Lower lobe of right lung (tissue), 2 donors: ENCODE results near the gene COX14. TPM values are rescaled to one million over a fixed set of nuclear protein-coding genes. Genes with fewer than 3 reads are reported as not detected.

Experiments used
- ATAC-seq, 2 donors: fragments of 200-7000 bp; cut with Tn5 transposase; one replicate each; pipeline ENCODE4 v1.9.1; 2020 to 2022; ENCODE audit warnings: mild to moderate bottlenecking in 2 of 2, moderate library complexity in 2 of 2
- DNase-seq: peaks from one replicate; pipeline ENCODE4 v3.0.0-alpha.2; 2020
- H3K27ac ChIP-seq: fragments of 200-600 bp; one replicate; pipeline ENCODE4 v1.8.0; 2022
- H3K27me3 ChIP-seq: fragments of 200-600 bp; one replicate; pipeline ENCODE4 v1.8.0; 2022; ENCODE audit warnings: low read depth
- H3K36me3 ChIP-seq: fragments of 200-600 bp; one replicate; pipeline ENCODE4 v1.8.0; 2022; ENCODE audit warnings: mild to moderate bottlenecking
- H3K4me1 ChIP-seq: fragments of 200-600 bp; one replicate; pipeline ENCODE4 v1.8.0; 2022
- H3K4me3 ChIP-seq: fragments of 200-600 bp; one replicate; pipeline ENCODE4 v1.8.0; 2022; ENCODE audit warnings: mild to moderate bottlenecking
- H3K9me3 ChIP-seq: fragments of 200-600 bp; one replicate; pipeline ENCODE4 v1.8.0; 2022
- intact Hi-C: fragments of 100-400 bp; cut with DNase I; formaldehyde crosslinking; loops from one replicate; pipeline ENCODE4 v1.11.0; 2022
- long read RNA-seq: library from polyadenylated mRNA; unstranded; transcript quantifications from one replicate; pipeline ENCODE4 v2.0.0, GENCODE V29; 2021
- total RNA-seq: library from RNA; stranded (reverse); fragmentation: NEBNext Ultra II Directional; extraction: Animal tissue kit (Norgen Biotek cat#: 25700); gene quantifications from one replicate; pipeline ENCODE4 v1.2.1, GENCODE V29; 2021
- TF ChIP-seq, protein P1 (sequence below): fragments of 200-600 bp; IDR thresholded peaks from one replicate; pipeline ENCODE4 v1.8.0; 2022; ENCODE audit warnings: antibody characterized with exemption, mild to moderate bottlenecking
- donor health status: DM: no; HTN: yes; CAD: no; lungs with severe emphysema.

The COX14 gene
- 68.0 TPM for total RNA-seq
- long read RNA-seq, transcript COX14-203 (2 exons, 739 nt), result major isoform, 25 of 26 reads
- long read RNA-seq, partial matches to known transcripts, result 0 of 26 reads
- long read RNA-seq, other reads (novel, unspliced or antisense), result 1 of 26 reads

DNA sequence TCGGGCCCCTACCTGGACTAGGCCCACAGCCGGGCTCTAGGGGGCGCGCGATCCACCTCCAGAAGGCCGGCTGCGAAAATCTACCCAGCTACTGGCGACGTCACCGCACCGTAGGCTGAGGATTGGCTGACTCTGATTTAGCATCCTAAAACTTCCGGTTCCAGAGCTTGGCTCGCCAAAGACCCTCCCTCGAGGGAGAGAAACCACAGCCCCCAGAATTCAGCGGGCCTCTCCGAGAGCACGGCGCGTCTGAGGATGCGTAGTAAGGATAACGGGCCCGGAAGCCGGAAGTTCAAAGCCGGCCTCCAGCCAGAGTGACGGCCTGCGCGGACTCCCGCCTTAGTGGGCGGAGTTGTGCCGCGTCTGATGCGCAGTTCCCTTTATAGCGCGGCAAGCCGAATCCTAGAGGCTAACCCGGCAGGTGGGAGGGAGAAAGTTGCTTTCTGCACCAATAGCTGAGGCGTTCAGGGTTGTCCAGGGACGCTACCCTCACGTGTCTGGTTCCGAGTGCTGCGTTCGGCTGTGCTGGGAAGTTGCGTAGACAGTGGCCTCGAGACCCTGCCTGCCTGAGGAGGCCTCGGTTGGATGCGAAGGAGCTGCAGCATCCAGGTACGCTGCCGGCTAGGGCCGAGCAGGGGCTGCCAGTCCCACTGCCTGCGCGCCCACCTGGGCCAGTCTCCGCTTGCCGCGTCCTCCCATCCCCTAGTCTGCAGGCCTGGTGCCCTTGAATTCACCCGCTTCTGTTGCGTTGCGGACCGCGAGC lies at the start of gene COX14:
Gene COX14, plus strand, starts transcription at position 544 of the 763 bp plus-strand sequence. CDS start 7,808 bp downstream, outside the sequence.
- intact Hi-C loops, result no loop called here

DNA sequence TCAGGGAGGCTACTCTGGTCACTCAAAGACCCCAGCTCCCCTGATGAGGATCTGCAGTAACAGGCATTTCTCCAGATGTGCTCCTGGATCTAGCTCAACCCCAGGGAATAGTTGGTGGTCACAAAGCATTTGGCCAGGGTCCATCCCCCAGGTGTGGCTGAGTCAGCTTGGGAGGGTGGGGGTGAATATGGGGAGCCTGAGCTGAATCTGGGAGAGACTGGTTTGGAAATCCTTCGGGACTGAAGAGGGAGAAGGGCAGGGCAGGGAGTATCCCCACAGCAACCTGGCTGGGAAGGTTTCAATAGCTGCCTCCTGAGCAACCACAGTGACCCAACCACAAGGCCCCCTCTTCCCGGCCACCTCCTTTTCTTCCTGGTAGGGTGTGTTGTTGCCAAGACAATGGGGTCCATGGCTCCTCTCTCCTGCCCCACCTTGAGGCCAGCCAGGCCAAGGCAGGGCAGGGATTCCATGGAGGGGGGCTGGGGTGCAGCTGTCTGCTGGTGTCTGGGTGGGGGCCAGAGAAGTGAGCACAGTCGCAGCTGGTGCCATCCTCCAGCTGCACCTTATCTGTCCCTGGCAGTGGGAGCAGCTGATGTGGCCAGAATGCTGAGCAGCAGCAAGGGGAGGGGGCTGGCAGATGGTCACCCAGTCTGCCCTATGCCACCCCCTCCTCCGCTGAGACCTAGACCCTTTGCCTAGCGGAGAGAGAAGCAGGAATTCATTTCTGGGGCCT lies 49.1 kb upstream of the COX14 start:
- no peaks in the 10 kb centered on the region for H3K4me1 ChIP-seq
- peaks cover 10% of the 10 kb centered on the region for H3K27me3 ChIP-seq
- H3K36me3 ChIP-seq, result no peaks in the 10 kb centered on the region
- no peaks in the 10 kb centered on the region for H3K9me3 ChIP-seq
- no peak overlapping the region for H3K27ac ChIP-seq
- intact Hi-C loops, result no loop called here
- DNase-seq (peak; percentile 38), ATAC-seq (no peak)
- no peak overlapping the region for H3K4me3 ChIP-seq
- TF ChIP-seq, protein P1, sequence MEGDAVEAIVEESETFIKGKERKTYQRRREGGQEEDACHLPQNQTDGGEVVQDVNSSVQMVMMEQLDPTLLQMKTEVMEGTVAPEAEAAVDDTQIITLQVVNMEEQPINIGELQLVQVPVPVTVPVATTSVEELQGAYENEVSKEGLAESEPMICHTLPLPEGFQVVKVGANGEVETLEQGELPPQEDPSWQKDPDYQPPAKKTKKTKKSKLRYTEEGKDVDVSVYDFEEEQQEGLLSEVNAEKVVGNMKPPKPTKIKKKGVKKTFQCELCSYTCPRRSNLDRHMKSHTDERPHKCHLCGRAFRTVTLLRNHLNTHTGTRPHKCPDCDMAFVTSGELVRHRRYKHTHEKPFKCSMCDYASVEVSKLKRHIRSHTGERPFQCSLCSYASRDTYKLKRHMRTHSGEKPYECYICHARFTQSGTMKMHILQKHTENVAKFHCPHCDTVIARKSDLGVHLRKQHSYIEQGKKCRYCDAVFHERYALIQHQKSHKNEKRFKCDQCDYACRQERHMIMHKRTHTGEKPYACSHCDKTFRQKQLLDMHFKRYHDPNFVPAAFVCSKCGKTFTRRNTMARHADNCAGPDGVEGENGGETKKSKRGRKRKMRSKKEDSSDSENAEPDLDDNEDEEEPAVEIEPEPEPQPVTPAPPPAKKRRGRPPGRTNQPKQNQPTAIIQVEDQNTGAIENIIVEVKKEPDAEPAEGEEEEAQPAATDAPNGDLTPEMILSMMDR, result no peak

More for the DNA sequence above, at the start of gene COX14:
- peak within 1 kb of the TSS; percentile 97 for H3K27ac ChIP-seq
- H3K4me1 ChIP-seq, result peaks cover 52% of the 10 kb centered on the region
- peaks cover 25% of the 10 kb centered on the region for H3K36me3 ChIP-seq
- TF ChIP-seq, protein P1, result peak; percentile 83
- H3K9me3 ChIP-seq, result no peaks in the 10 kb centered on the region
- ATAC-seq (peak; percentile 93 to 96), DNase-seq (peak; percentile 99)
- H3K4me3 ChIP-seq, result peak within 1 kb of the TSS; percentile 78
- H3K27me3 ChIP-seq, result no peaks in the 10 kb centered on the region

DNA sequence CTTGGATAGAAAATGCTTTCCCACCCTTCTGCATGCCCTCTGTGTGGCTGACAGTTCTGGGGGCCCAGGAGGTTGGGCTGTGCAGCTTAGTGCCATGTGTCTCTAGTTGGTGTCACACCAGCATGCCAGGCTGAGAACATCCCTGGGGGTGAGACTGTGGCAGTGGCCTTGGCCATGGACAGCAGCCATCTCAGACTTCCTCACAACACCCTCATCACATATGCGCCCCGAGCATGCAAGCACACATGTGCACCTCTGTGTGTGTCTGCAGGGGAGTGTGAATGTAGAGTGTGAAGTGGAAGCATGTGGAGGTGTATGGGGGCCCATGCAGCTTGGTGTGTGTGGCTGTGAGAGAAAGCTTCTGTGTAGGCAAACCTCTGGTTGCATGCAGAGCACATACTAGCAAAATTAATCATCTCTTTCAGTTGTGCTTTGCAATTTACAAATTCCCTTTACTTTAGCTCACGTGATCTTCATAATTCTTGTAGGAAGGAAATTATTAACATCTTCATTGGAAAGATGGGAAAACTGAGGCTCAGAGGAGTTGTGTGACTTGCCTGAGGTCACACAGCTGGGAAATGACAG lies 46.2 kb upstream of the COX14 start:
- DNase-seq (no peak), ATAC-seq (no peak)
- Histone ChIP-seq H3K4me1 (peaks cover 4% of the 10 kb centered on the region), H3K27me3 (peaks cover 3% of the 10 kb centered on the region), H3K36me3 (no peaks in the 10 kb centered on the region), H3K4me3 (no peak overlapping the region), H3K9me3 (no peaks in the 10 kb centered on the region), H3K27ac (no peak overlapping the region)
- TF ChIP-seq, protein P1, result no peak
- intact Hi-C loops, result no loop called here

DNA sequence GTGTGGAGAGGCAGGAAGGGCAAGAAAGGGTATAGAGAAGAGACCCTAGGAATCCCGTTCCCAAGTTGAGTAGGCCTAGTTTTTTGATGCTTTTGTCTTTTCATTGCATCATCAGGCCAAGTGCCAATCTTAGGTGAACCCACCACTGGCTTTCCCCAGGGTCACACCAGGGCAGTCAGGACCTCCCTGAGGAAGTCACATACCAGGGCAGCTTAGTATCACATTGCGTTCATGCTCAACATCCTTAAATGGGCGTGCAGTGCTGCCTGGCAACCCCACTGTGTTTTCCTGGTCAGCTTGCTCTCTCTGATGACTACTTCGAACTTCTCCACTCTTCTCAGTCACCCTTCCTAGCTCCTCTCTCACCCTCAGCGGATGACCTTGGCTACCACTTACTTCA lies 45.6 kb upstream of the COX14 start:
- Histone ChIP-seq H3K36me3 (no peaks in the 10 kb centered on the region), H3K4me1 (peaks cover 5% of the 10 kb centered on the region), H3K27ac (no peak overlapping the region), H3K9me3 (no peaks in the 10 kb centered on the region), H3K27me3 (peaks cover 3% of the 10 kb centered on the region), H3K4me3 (no peak overlapping the region)
- ATAC-seq (peak in 1 of 2 donors; percentile 34), DNase-seq (no peak)
- intact Hi-C loops, result no loop called here
- TF ChIP-seq, protein P1, result no peak

DNA sequence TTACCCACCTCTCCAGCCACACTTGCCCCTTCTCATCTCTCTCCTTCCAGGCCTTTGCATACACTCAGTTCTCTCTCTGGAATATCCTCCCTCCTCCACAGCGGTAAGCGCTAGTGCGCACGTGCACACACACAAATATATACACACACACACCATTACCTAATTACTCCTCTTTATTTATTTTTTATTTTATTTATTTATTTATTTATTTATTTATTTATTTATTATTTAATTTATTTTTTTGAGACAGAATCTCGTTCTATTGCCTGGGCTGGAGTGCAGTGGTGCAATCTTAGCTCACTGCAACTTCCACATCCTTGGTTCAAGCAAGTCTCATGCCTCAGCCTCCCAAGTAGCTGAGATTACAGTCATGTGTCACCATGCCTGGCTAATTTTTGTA lies 43.0 kb upstream of the COX14 start:
- no peaks in the 10 kb centered on the region for H3K9me3 ChIP-seq
- TF ChIP-seq, protein P1, result no peak
- intact Hi-C loops, result no loop called here
- no peak overlapping the region for H3K27ac ChIP-seq
- no peak for ATAC-seq
- H3K27me3 ChIP-seq, result no peaks in the 10 kb centered on the region
- no peak overlapping the region for H3K4me3 ChIP-seq
- H3K4me1 ChIP-seq, result peaks cover 5% of the 10 kb centered on the region
- no peaks in the 10 kb centered on the region for H3K36me3 ChIP-seq
- DNase-seq, result no peak
